Loucy (cell line): ENCODE results near the gene SDC3.

Source experiments
- H2AFZ ChIP-seq: fragments of 200-600 bp; sonication (generic); 2 replicates; pipeline ENCODE4 v1.6.0; 2016; ENCODE audit warnings: antibody characterized with exemption, mild to moderate bottlenecking, low read length, moderate library complexity
- H3F3A ChIP-seq: fragments of 200-600 bp; 2 replicates; pipeline ENCODE4 v1.6.0; 2016; ENCODE audit warnings: antibody characterized with exemption, low read depth, mild to moderate bottlenecking
- H3K27me3 ChIP-seq: fragments of 200-600 bp; sonication (generic); 2 replicates; pipeline ENCODE4 v1.6.1; 2014; ENCODE audit warnings: low read length, mild to moderate bottlenecking; ENCODE audit not compliant: insufficient read depth, poor library complexity, severe bottlenecking
- H3K36me3 ChIP-seq: fragments of 200-600 bp; sonication (generic); 2 replicates; pipeline ENCODE4 v1.6.1; 2016; ENCODE audit warnings: low read length; ENCODE audit not compliant: insufficient read depth
- H3K4me1 ChIP-seq: fragments of 200-600 bp; sonication (generic); 2 replicates; pipeline ENCODE4 v1.5.1; 2014; ENCODE audit warnings: low read length, mild to moderate bottlenecking; ENCODE audit not compliant: insufficient read depth, poor library complexity, severe bottlenecking
- H3K4me2 ChIP-seq: fragments of 200-600 bp; sonication (generic); 2 replicates; pipeline ENCODE4 v1.6.0; 2014; ENCODE audit warnings: antibody characterized with exemption, low read length, low read depth, mild to moderate bottlenecking; ENCODE audit not compliant: poor library complexity, severe bottlenecking
- H3K4me3 ChIP-seq: fragments of 200-600 bp; sonication (generic); 2 replicates; pipeline ENCODE4 v1.5.1; 2014; ENCODE audit warnings: low read length, mild to moderate bottlenecking, mixed read lengths; ENCODE audit not compliant: poor library complexity, severe bottlenecking
- H3K79me2 ChIP-seq: fragments of 200-600 bp; sonication (generic); 2 replicates; pipeline ENCODE4 v1.6.1; 2014; ENCODE audit warnings: low read length; ENCODE audit not compliant: insufficient read depth
- H3K9ac ChIP-seq: fragments of 200-600 bp; sonication (generic); 2 replicates; pipeline ENCODE4 v1.6.0; 2014; ENCODE audit warnings: mild to moderate bottlenecking, low read depth, low read length, moderate library complexity; ENCODE audit not compliant: poor library complexity, severe bottlenecking
- H3K9me2 ChIP-seq: fragments of 200-600 bp; sonication (generic); replicated peaks from 2 replicates; pipeline ENCODE4 v1.6.1; 2016; ENCODE audit warnings: low read depth, low read length, mixed read lengths
- H3K9me3 ChIP-seq: fragments of 200-600 bp; sonication (generic); 2 replicates; pipeline ENCODE4 v1.6.1; 2014; ENCODE audit warnings: mild to moderate bottlenecking, antibody characterized with exemption, low read length, low read depth; ENCODE audit not compliant: insufficient read depth
- H4K20me1 ChIP-seq: fragments of 200-600 bp; sonication (generic); 2 replicates; pipeline ENCODE4 v1.6.0; 2014; ENCODE audit warnings: antibody characterized with exemption, low read length, mild to moderate bottlenecking; ENCODE audit not compliant: insufficient read depth, poor library complexity, severe bottlenecking
- EZH2phosphoT487 ChIP-seq: fragments of 200-600 bp; IDR thresholded peaks from 2 replicates; pipeline ENCODE4 v1.6.1; 2018; ENCODE audit warnings: antibody characterized with exemption, mild to moderate bottlenecking, moderate library complexity, borderline replicate concordance
- TF ChIP-seq, protein P1 (sequence below): fragments of 200-600 bp; sonication (generic); conservative IDR thresholded peaks from 2 replicates; pipeline ENCODE4 v1.5.1; 2014; ENCODE audit warnings: mild to moderate bottlenecking, antibody characterized with exemption, low read length

The SDC3 gene

DNA sequence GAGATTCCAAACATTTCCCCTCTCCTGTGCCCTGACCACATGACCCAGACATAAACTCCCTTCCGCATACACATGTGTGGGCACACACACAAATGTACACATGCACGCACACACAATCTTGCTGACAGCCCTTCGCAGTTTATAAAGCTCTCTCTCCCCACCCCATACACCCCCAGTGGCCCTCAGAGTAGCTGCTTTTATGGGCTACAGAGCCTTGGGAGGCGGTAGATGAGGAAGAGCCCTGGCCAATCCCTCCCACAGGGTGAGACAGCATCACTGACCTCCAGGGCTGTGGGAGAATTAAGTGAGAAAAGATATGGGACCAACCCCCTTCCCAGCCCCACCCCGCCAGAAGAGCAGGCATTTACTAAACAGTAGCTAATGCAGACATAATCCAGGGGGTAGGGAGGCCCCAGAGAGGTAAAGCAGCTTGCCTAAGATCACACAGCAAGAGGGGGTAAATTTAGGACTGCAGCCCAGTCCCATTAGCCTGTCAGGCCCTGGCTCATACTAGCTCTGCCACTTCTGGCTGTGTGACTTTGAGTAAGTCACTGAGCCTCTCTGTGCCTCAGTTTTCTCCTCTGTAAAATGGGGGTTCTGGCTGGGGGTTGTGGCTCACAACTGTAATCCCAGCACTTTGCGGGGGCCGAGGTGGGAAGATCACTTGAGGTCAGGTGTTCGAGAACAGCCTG lies 5.1 kb downstream of the SDC3 start:
- H3K79me2 ChIP-seq: no peaks in the 10 kb centered on the region
- H3K9me2 ChIP-seq: no peaks in the 10 kb centered on the region
- no peaks in the 10 kb centered on the region for H3K9me3 ChIP-seq
- H3K4me3 ChIP-seq: no peak overlapping the region
- no peaks in the 10 kb centered on the region for H4K20me1 ChIP-seq
- no peak for TF ChIP-seq EZH2phosphoT487
- TF ChIP-seq, protein P1, sequence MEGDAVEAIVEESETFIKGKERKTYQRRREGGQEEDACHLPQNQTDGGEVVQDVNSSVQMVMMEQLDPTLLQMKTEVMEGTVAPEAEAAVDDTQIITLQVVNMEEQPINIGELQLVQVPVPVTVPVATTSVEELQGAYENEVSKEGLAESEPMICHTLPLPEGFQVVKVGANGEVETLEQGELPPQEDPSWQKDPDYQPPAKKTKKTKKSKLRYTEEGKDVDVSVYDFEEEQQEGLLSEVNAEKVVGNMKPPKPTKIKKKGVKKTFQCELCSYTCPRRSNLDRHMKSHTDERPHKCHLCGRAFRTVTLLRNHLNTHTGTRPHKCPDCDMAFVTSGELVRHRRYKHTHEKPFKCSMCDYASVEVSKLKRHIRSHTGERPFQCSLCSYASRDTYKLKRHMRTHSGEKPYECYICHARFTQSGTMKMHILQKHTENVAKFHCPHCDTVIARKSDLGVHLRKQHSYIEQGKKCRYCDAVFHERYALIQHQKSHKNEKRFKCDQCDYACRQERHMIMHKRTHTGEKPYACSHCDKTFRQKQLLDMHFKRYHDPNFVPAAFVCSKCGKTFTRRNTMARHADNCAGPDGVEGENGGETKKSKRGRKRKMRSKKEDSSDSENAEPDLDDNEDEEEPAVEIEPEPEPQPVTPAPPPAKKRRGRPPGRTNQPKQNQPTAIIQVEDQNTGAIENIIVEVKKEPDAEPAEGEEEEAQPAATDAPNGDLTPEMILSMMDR: no peak
- peaks cover 14% of the 10 kb centered on the region for H3K27me3 ChIP-seq
- H3K36me3 ChIP-seq: no peaks in the 10 kb centered on the region
- H2AFZ ChIP-seq: no peak overlapping the region
- H3F3A ChIP-seq: no peaks in the 10 kb centered on the region
- no peak overlapping the region for H3K9ac ChIP-seq
- no peak overlapping the region for H3K4me2 ChIP-seq
- H3K4me1 ChIP-seq: no peaks in the 10 kb centered on the region

DNA sequence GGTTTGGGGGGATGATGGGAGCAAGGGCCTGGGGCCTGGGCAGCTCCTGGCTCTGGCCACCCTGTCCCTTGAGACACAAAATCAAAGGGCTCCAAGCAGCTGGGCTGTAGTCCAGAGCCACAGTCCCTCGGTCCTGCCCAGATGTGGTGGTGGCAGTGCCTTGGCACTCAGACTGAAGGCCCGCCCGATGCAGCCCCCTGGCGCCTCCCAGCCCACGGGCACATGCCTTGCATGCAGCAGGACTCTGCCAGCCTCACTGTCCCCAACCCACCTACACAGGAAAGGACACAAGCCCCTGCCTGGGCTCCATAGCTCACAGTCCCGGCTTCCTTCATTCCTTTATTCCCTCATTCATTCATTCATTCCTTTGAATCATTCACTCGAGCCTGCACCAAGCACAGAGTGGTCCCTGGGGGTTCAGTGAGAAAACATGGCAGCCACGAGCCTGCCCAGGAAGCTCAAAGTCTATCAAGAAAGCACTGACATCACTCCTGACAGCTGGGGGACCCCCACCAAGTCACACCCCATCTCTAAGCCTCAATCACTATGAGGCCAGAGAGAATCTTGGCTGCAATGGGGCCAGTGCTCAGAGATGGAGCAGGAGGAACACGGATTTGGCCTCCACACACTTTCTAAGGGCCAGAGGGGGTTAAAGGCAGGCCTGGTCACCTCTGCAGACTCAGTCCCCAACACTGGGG lies 5.8 kb downstream of the SDC3 start:
- Histone ChIP-seq H4K20me1 (no peaks in the 10 kb centered on the region), H2AFZ (no peak overlapping the region), H3K79me2 (no peaks in the 10 kb centered on the region), H3K4me1 (no peaks in the 10 kb centered on the region), H3K27me3 (peaks cover 10% of the 10 kb centered on the region), H3K36me3 (no peaks in the 10 kb centered on the region), H3K9me3 (no peaks in the 10 kb centered on the region), H3K4me3 (no peak overlapping the region), H3K9ac (no peak overlapping the region), H3K9me2 (no peaks in the 10 kb centered on the region), H3F3A (no peaks in the 10 kb centered on the region), H3K4me2 (no peak overlapping the region)
- TF ChIP-seq, protein P1: no peak
- TF ChIP-seq EZH2phosphoT487: no peak

DNA sequence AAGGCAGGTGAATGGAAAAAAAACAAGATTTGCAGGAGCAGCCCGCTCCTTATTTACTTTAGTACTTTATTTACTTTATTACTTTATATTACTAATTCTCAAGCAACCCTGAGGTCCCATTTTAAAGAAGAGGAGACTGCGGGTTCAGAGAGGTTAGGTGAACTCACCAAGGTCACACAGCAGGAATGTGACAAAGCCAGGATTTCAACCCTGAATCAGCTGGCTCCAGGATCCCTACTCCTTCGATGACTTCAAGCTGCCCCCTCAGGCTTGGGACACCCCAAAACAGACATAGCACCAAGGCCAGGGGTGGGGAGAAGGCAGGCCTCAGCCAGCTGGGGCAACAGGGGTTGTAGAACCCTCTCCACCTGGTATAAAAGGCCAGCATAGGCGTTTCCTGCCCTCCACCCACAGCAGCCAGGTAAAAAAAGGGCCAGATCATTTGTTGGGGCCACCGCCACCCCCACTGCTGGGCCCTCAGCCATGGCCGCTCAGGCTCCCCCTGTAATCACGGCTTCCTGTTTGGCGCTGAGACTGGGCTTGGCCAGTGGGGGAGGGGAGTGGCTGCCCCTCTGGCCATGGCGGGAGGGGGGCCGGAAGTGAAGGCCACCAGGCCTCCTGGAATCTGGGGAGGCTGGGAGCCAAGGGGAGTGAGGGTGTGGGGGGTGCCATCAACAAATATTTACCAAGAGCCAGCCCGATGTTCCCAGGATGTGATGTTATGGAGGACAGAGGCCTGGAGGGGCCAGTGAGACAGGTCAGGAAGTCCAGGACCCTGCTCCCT lies 6.6 kb downstream of the SDC3 start:
- no peak overlapping the region for H3K9ac ChIP-seq
- H3K9me3 ChIP-seq: no peaks in the 10 kb centered on the region
- H4K20me1 ChIP-seq: no peaks in the 10 kb centered on the region
- TF ChIP-seq EZH2phosphoT487: no peak
- TF ChIP-seq, protein P1: no peak
- no peak overlapping the region for H3K4me2 ChIP-seq
- H2AFZ ChIP-seq: no peak overlapping the region
- H3K79me2 ChIP-seq: no peaks in the 10 kb centered on the region
- H3F3A ChIP-seq: no peaks in the 10 kb centered on the region
- H3K9me2 ChIP-seq: no peaks in the 10 kb centered on the region
- no peaks in the 10 kb centered on the region for H3K4me1 ChIP-seq
- H3K27me3 ChIP-seq: peaks cover 3% of the 10 kb centered on the region
- H3K36me3 ChIP-seq: no peaks in the 10 kb centered on the region
- H3K4me3 ChIP-seq: no peak overlapping the region
